Activated CD4-positive, alpha-beta T cell treated with anti-CD3 and anti-CD28 coated beads, Interleukin-2, amount 50 U/mL, for 1 hour (primary cell): ENCODE results near the gene TAGLN.
"Not testable (repeated sequence)": the region's sequence is repeated elsewhere in the genome, so short reads cannot be mapped to it uniquely, and the experiment has no call there.

Source experiments
- DNase-seq: peaks from one replicate; pipeline ENCODE4 v3.0.0-alpha.2; 2020

Gene TAGLN

GRCh38 chr11:117197516-117198456, 1.4 kb upstream of the TAGLN start:
- DNase-seq: no peak

GRCh38 chr11:117198613-117199012, 557 bp upstream of the TAGLN start:
- no peak for DNase-seq

- DNase-seq: no peak
Observed at GRCh38 chr11:117199916-117200812, 994 bp downstream of the TAGLN start.

- no peak for DNase-seq
Observed at GRCh38 chr11:117200813-117201657, 1.9 kb downstream of the TAGLN start.

- DNase-seq: no peak
Observed at GRCh38 chr11:117201658-117202305, 2.6 kb downstream of the TAGLN start.

GRCh38 chr11:117202386-117203068, 3.4 kb downstream of the TAGLN start:
- no peak for DNase-seq

- no peak for DNase-seq
Observed at GRCh38 chr11:117203069-117203407, 3.9 kb downstream of the TAGLN start.

- no peak for DNase-seq
Observed at GRCh38 chr11:117204283-117205080, 5.3 kb downstream of the TAGLN start.

- no peak for DNase-seq
Observed at GRCh38 chr11:117205211-117205818, 6.1 kb downstream of the TAGLN start.

- DNase-seq: not testable (repeated sequence)
Observed at GRCh38 chr11:117206111-117206510, 6.9 kb downstream of the TAGLN start.

- not testable (repeated sequence) for DNase-seq
Observed at GRCh38 chr11:117206859-117207258, 7.7 kb downstream of the TAGLN start.

GRCh38 chr11:117207481-117207880, 8.3 kb downstream of the TAGLN start:
- not testable (repeated sequence) for DNase-seq

- DNase-seq: not testable (repeated sequence)
Observed at GRCh38 chr11:117208710-117209109, 9.5 kb downstream of the TAGLN start.

GRCh38 chr11:117209351-117210125, 10.4 kb downstream of the TAGLN start:
- not testable (repeated sequence) for DNase-seq

GRCh38 chr11:117210620-117211019, 11.4 kb downstream of the TAGLN start:
- no peak for DNase-seq

GRCh38 chr11:117212697-117213355, 13.7 kb downstream of the TAGLN start:
- DNase-seq: no peak

- no peak for DNase-seq
Observed at GRCh38 chr11:117214404-117215110, 15.4 kb downstream of the TAGLN start.
